OCI-LY3 (cell line): Measurements from ENCODE around the gene ZFAND4.

Experiments
- H2AFZ ChIP-seq: fragments of 200-600, 300-600 bp; shearing (Covaris generic); 2 replicates; pipeline ENCODE4 v1.6.0; 2014; ENCODE audit warnings: antibody characterized with exemption, low read depth, low read length
- H3K27ac ChIP-seq: fragments of 200-600, 300-600 bp; sonication (generic); 2 replicates; pipeline ENCODE4 v1.5.1; 2014; ENCODE audit warnings: mild to moderate bottlenecking, low read length, moderate library complexity, mixed read lengths
- H3K27me3 ChIP-seq: fragments of 200-600, 300-600 bp; sonication (generic); 2 replicates; pipeline ENCODE4 v1.6.1; 2014; ENCODE audit warnings: low read depth, low read length, mixed read lengths
- H3K36me3 ChIP-seq: fragments of 200-600, 300-600 bp; sonication (generic); replicated peaks from 2 replicates; pipeline ENCODE3; 2014; ENCODE audit warnings: low read depth, low read length, mixed read lengths
- H3K4me1 ChIP-seq: fragments of 300-600, 200-600 bp; sonication (generic); 2 replicates; pipeline ENCODE4 v1.6.1; 2014; ENCODE audit warnings: low read length, mixed read lengths
- H3K4me2 ChIP-seq: fragments of 200-600, 300-600 bp; sonication (generic); 2 replicates; pipeline ENCODE4 v1.6.1; 2014; ENCODE audit warnings: low read length, mixed read lengths
- H3K4me3 ChIP-seq: fragments of 300-600, 200-600 bp; sonication (generic); 2 replicates; pipeline ENCODE4 v1.5.1; 2014; ENCODE audit warnings: antibody characterized with exemption, mild to moderate bottlenecking, low read length, moderate library complexity
- H3K79me2 ChIP-seq: fragments of 300-600, 200-600 bp; shearing (Covaris generic); 2 replicates; pipeline ENCODE4 v1.6.1; 2014; ENCODE audit warnings: mild to moderate bottlenecking, low read length, mixed read lengths
- H3K9ac ChIP-seq: fragments of 300-600, 200-600 bp; shearing (Covaris generic); 2 replicates; pipeline ENCODE4 v1.6.0; 2014; ENCODE audit warnings: mild to moderate bottlenecking, low read length, moderate library complexity
- H3K9me3 ChIP-seq: fragments of 200-600, 300-600 bp; shearing (Covaris generic); 2 replicates; pipeline ENCODE4 v1.6.1; 2014; ENCODE audit warnings: low read length, mixed read lengths; ENCODE audit not compliant: insufficient read depth
- H4K20me1 ChIP-seq: fragments of 200-600, 300-600 bp; sonication (generic); 2 replicates; pipeline ENCODE4 v1.6.1; 2016; ENCODE audit warnings: low read length, mixed read lengths; ENCODE audit not compliant: insufficient read depth
- CTCF ChIP-seq: fragments of 200-600, 300-600 bp; sonication (generic); IDR thresholded peaks from 2 replicates; pipeline ENCODE4 v1.5.1; 2014; ENCODE audit warnings: antibody characterized with exemption, low read length, low read depth
- EZH2phosphoT487 ChIP-seq: fragments of 200-600 bp; shearing (Covaris generic); IDR thresholded peaks from 2 replicates; pipeline ENCODE4 v1.6.1; 2018; ENCODE audit warnings: antibody characterized with exemption, mixed run types, low read depth

ZFAND4 gene

DNA sequence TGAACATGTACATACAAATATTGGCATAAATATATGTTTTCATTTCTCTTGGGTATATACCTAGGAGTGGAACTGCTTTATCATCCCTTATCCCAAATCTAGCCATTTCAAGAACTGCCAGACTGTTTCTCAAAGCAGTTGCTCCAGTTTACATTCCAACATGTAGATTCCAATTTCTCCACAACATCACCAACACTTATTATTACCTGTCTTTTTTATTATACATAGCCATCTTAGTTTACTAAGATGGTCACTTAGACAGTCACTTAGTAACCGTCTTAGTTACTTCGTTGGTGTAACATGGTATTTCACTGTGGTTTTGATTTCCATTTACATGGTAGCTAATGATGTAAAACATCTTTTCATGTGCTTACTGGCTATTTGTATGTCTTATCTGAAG lies 82.7 kb downstream of the ZFAND4 start:
- H3K9ac ChIP-seq: no peak overlapping the region
- H3K4me2 ChIP-seq: no peak overlapping the region
- no peaks in the 10 kb centered on the region for H3K36me3 ChIP-seq
- no peak overlapping the region for H2AFZ ChIP-seq
- no peak overlapping the region for H3K4me3 ChIP-seq
- no peaks in the 10 kb centered on the region for H4K20me1 ChIP-seq
- H3K9me3 ChIP-seq: no peaks in the 10 kb centered on the region
- H3K27me3 ChIP-seq: no peaks in the 10 kb centered on the region
- no peak overlapping the region for H3K27ac ChIP-seq
- no peaks in the 10 kb centered on the region for H3K79me2 ChIP-seq
- H3K4me1 ChIP-seq: peaks cover 11% of the 10 kb centered on the region
- TF ChIP-seq EZH2phosphoT487: no peak
- TF ChIP-seq CTCF: no peak

DNA sequence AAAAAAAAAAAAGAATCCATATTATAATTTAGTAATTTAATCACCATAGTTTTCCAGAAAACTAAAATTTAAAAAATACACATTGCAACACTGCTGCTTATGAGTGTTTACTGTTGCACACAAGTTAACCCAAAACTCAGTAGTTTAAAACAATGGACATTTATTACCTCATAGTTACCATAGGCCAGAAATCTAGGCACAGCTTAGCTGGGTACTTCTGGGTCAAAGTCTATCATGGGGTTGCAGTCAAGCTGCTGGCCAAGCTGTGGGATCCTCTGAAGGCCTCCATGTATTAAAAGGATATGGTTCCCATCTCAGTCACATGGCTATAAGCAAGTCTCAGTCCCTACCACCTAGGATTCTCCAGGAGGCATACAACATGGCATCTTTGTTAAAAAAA lies 83.6 kb downstream of the ZFAND4 start:
- no peaks in the 10 kb centered on the region for H3K79me2 ChIP-seq

GRCh38 chr10:45586028-45586824 lies 86.3 kb downstream of the ZFAND4 start:
- H3K9me3 ChIP-seq: no peaks in the 10 kb centered on the region
- H3K36me3 ChIP-seq: no peaks in the 10 kb centered on the region
- H3K9ac ChIP-seq: no peak overlapping the region
- no peak overlapping the region for H3K4me3 ChIP-seq
- H2AFZ ChIP-seq: no peak overlapping the region
- H3K4me1 ChIP-seq: no peaks in the 10 kb centered on the region; the same call in 1 of the 2 replicates
- H3K27ac ChIP-seq: no peak overlapping the region
- H3K4me2 ChIP-seq: no peak overlapping the region
- no peaks in the 10 kb centered on the region for H3K79me2 ChIP-seq
- TF ChIP-seq EZH2phosphoT487 (no peak), CTCF (no peak)
- H3K27me3 ChIP-seq: no peaks in the 10 kb centered on the region
- no peaks in the 10 kb centered on the region for H4K20me1 ChIP-seq

More for the DNA sequence above, 83.6 kb downstream of the ZFAND4 start:
- H3K36me3 ChIP-seq: no peaks in the 10 kb centered on the region
- H3K27ac ChIP-seq: no peak overlapping the region
- no peak overlapping the region for H3K4me2 ChIP-seq
- no peaks in the 10 kb centered on the region for H3K27me3 ChIP-seq
- TF ChIP-seq CTCF (no peak), EZH2phosphoT487 (no peak)
- no peaks in the 10 kb centered on the region for H3K9me3 ChIP-seq
- H3K9ac ChIP-seq: no peak overlapping the region
- no peak overlapping the region for H3K4me3 ChIP-seq
- peaks cover 11% of the 10 kb centered on the region for H3K4me1 ChIP-seq
- no peaks in the 10 kb centered on the region for H4K20me1 ChIP-seq
- H2AFZ ChIP-seq: no peak overlapping the region

GRCh38 chr10:45585131-45585530 lies 87.4 kb downstream of the ZFAND4 start:
- Histone ChIP-seq H2AFZ (no peak overlapping the region), H3K9ac (no peak overlapping the region), H3K27ac (no peak overlapping the region), H3K4me1 (peaks cover 9% of the 10 kb centered on the region), H4K20me1 (no peaks in the 10 kb centered on the region), H3K9me3 (no peaks in the 10 kb centered on the region), H3K4me2 (no peak overlapping the region), H3K27me3 (no peaks in the 10 kb centered on the region), H3K36me3 (no peaks in the 10 kb centered on the region), H3K4me3 (no peak overlapping the region), H3K79me2 (no peaks in the 10 kb centered on the region)
- TF ChIP-seq EZH2phosphoT487 (no peak), CTCF (no peak)
